H1 (cell line): ENCODE results near the gene CDCA7L. TPM values are rescaled to one million over a fixed set of nuclear protein-coding genes. Genes with fewer than 3 reads are reported as not detected.

Source experiments
- CTCF ChIA-PET: fragments of 300-600 bp; sonication (Branson Sonifier 250); formaldehyde crosslinking; loops from one replicate; lab custom pipeline; 2021; ENCODE audit not compliant: partially characterized antibody; lab: Charles Lee
- POLR2A ChIA-PET: fragments of 300-600 bp; sonication (Branson Sonifier 250); formaldehyde crosslinking; loops from one replicate; lab custom pipeline; 2021; ENCODE audit warnings: inconsistent platforms; ENCODE audit not compliant: partially characterized antibody; lab: Charles Lee
- DNase-seq, 2 experiments: peaks; one replicate each; pipeline versions ENCODE4 v3.0.0 to v3.0.0-alpha.2; 2010 to 2022; ENCODE audit warnings: low spot score in 2 of 2, low read depth in 1 of 2, mixed read lengths in 1 of 2
- FAIRE-seq: peaks from 2 replicates; lab custom pipeline; 2011; peaks lifted over from hg19 to GRCh38; lab: Jason Lieb, UNC
- H2AFZ ChIP-seq: 2 replicates; pipeline ENCODE4 v1.8.1; 2012; ENCODE audit warnings: low read length, inconsistent platforms
- H2AK5ac ChIP-seq: 2 replicates; pipeline ENCODE4 v1.6.1; 2013; ENCODE audit warnings: low read depth, low read length
- H2BK120ac ChIP-seq: replicated peaks from 2 replicates; pipeline ENCODE3; 2013; ENCODE audit warnings: low read depth, low read length, inconsistent platforms
- H2BK12ac ChIP-seq: 2 replicates; pipeline ENCODE4 v1.6.1; 2013; ENCODE audit warnings: low read depth, low read length
- H2BK15ac ChIP-seq: 2 replicates; pipeline ENCODE4 v1.6.1; 2013; ENCODE audit warnings: low read length
- H2BK20ac ChIP-seq: 2 replicates; pipeline ENCODE4 v1.6.1; 2013; ENCODE audit warnings: low read length
- H2BK5ac ChIP-seq: 2 replicates; pipeline ENCODE4 v1.6.1; 2013; ENCODE audit warnings: low read depth, low read length
- H3K14ac ChIP-seq: 2 replicates; pipeline ENCODE4 v1.6.1; 2013; ENCODE audit warnings: inconsistent platforms; ENCODE audit not compliant: insufficient read length
- H3K18ac ChIP-seq: 2 replicates; pipeline ENCODE4 v1.6.1; 2013; ENCODE audit warnings: low read length; ENCODE audit errors: extremely low read depth
- H3K23ac ChIP-seq: 2 replicates; pipeline ENCODE4 v1.6.1; 2013; ENCODE audit warnings: inconsistent platforms; ENCODE audit not compliant: insufficient read length
- H3K23me2 ChIP-seq: 2 replicates; pipeline ENCODE4 v1.6.1; 2013; ENCODE audit warnings: low read depth, low read length
- H3K27ac ChIP-seq: 2 replicates; pipeline ENCODE4 v1.6.1; 2011; ENCODE audit warnings: low read depth, low read length, inconsistent platforms
- H3K27me3 ChIP-seq, 4 experiments: replicated peaks in 1 of 4; 1 replicate in 1 of 4; 2 replicates in 3 of 4; pipeline versions ENCODE4 v1.6.1 to v1.8.1; 2011 to 2013; ENCODE audit warnings: low read length in 3 of 4, mild to moderate bottlenecking in 3 of 4, inconsistent platforms in 2 of 4, mixed read lengths in 2 of 4, moderate library complexity in 1 of 4; ENCODE audit not compliant: control insufficient read depth in 3 of 4, insufficient read depth in 3 of 4; ENCODE audit errors: extremely low read depth in 1 of 4
- H3K36me3 ChIP-seq, 4 experiments: 2 replicates each; pipeline versions ENCODE4 v1.6.1 to v1.8.1; 2011 to 2013; ENCODE audit warnings: mild to moderate bottlenecking in 4 of 4, low read length in 3 of 4, moderate library complexity in 2 of 4, control low read depth in 1 of 4, inconsistent platforms in 1 of 4; ENCODE audit not compliant: insufficient read depth in 4 of 4, control insufficient read depth in 2 of 4
- H3K4ac ChIP-seq: replicated peaks from 2 replicates; pipeline ENCODE3; 2013; ENCODE audit warnings: low read length, low read depth, mixed read lengths, inconsistent platforms; ENCODE audit not compliant: insufficient read length
- H3K4me1 ChIP-seq, 4 experiments: replicated peaks in 1 of 4; 1 replicate in 1 of 4; 2 replicates in 3 of 4; pipeline versions ENCODE4 v1.6.1 to v1.8.1; 2011 to 2013; ENCODE audit warnings: low read length in 3 of 4, inconsistent platforms in 2 of 4, mixed read lengths in 1 of 4; ENCODE audit not compliant: insufficient read depth in 4 of 4, control insufficient read depth in 3 of 4
- H3K4me2 ChIP-seq, 2 experiments: 2 replicates each; pipeline versions ENCODE4 v1.6.1 to v1.8.1; 2011 to 2013; ENCODE audit warnings: low read depth in 2 of 2, low read length in 2 of 2, control low read depth in 1 of 2, inconsistent platforms in 1 of 2, mild to moderate bottlenecking in 1 of 2; ENCODE audit not compliant: insufficient read depth in 1 of 2
- H3K4me3 ChIP-seq, 4 experiments: fragments of 200-600, 300-600 bp in 1 of 4; sonication (generic), shearing (Covaris generic), sonication (Bioruptor Twin) in 1 of 4; 2 replicates each; pipeline versions ENCODE4 v1.5.1 to v1.8.1; 2011 to 2016; ENCODE audit warnings: low read length in 4 of 4, low read depth in 3 of 4, control low read depth in 2 of 4, inconsistent platforms in 2 of 4, mild to moderate bottlenecking in 2 of 4, mixed read lengths in 1 of 4, moderate library complexity in 1 of 4; ENCODE audit not compliant: insufficient read depth in 2 of 4; ENCODE audit errors: extremely low read depth in 1 of 4
- H3K56ac ChIP-seq: replicated peaks from 2 replicates; pipeline ENCODE3; 2013; ENCODE audit warnings: low read depth, mild to moderate bottlenecking, mixed read lengths, low read length, inconsistent platforms; ENCODE audit not compliant: insufficient read length
- H3K79me1 ChIP-seq: 2 replicates; pipeline ENCODE4 v1.6.1; 2013; ENCODE audit warnings: low read depth, low read length, control low read depth
- H3K79me2 ChIP-seq, 2 experiments: 2 replicates each; pipeline versions ENCODE4 v1.6.1 to v1.8.1; 2012 to 2013; ENCODE audit warnings: low read length in 2 of 2, mild to moderate bottlenecking in 2 of 2, inconsistent platforms in 1 of 2; ENCODE audit not compliant: insufficient read depth in 2 of 2, control insufficient read depth in 1 of 2
- H3K9ac ChIP-seq, 4 experiments: replicated peaks in 1 of 4; 1 replicate in 1 of 4; 2 replicates in 3 of 4; pipeline versions ENCODE4 v1.6.1 to v1.8.1; 2011 to 2013; ENCODE audit warnings: low read depth in 3 of 4, low read length in 3 of 4, control low read depth in 2 of 4, mild to moderate bottlenecking in 2 of 4, moderate library complexity in 2 of 4, inconsistent platforms in 1 of 4; ENCODE audit errors: extremely low read depth in 1 of 4
- H3K9me3 ChIP-seq, 2 experiments: 2 replicates each; pipeline versions ENCODE4 v1.6.1 to v1.8.1; 2012 to 2013; ENCODE audit warnings: mild to moderate bottlenecking in 2 of 2, moderate library complexity in 2 of 2, control low read depth in 1 of 2, inconsistent platforms in 1 of 2, low read depth in 1 of 2, low read length in 1 of 2, mixed read lengths in 1 of 2; ENCODE audit not compliant: insufficient read depth in 2 of 2
- H4K20me1 ChIP-seq, 2 experiments: replicated peaks in 1 of 2; 2 replicates each; pipeline versions ENCODE3 to v1.8.1; 2011 to 2013; ENCODE audit warnings: inconsistent platforms in 2 of 2, low read length in 2 of 2, mild to moderate bottlenecking in 1 of 2; ENCODE audit not compliant: insufficient read depth in 2 of 2, control insufficient read depth in 1 of 2
- H4K5ac ChIP-seq: 2 replicates; pipeline ENCODE4 v1.6.1; 2013; ENCODE audit warnings: low read length, low read depth, mixed read lengths, inconsistent platforms; ENCODE audit not compliant: insufficient read length
- H4K8ac ChIP-seq: 2 replicates; pipeline ENCODE4 v1.8.0; 2013; ENCODE audit warnings: mild to moderate bottlenecking, moderate library complexity, low read length, inconsistent platforms; ENCODE audit not compliant: insufficient read depth; ENCODE audit errors: extremely low read depth
- H4K91ac ChIP-seq: replicated peaks from 2 replicates; pipeline ENCODE3; 2013; ENCODE audit warnings: low read length, mixed read lengths, inconsistent platforms; ENCODE audit not compliant: insufficient read length
- BACH1 ChIP-seq: IDR thresholded peaks from 2 replicates; pipeline ENCODE4 v1.6.1; 2012; ENCODE audit warnings: low read length, improper control_type of control experiment
- CREB1 ChIP-seq: IDR thresholded peaks from 2 replicates; pipeline ENCODE4 v1.6.1; 2012; ENCODE audit warnings: inconsistent platforms
- CTBP2 ChIP-seq: IDR thresholded peaks from 2 replicates; pipeline ENCODE4 v1.7.0; 2011; ENCODE audit warnings: borderline replicate concordance, mild to moderate bottlenecking, moderate library complexity, mixed read lengths, low read length; ENCODE audit not compliant: insufficient read depth, insufficient read length
- KDM1A ChIP-seq: fragments of 200-600, 300-600 bp; sonication (generic); IDR thresholded peaks from 2 replicates; pipeline ENCODE4 v1.7.1; 2016; ENCODE audit warnings: mild to moderate bottlenecking, low read length, borderline replicate concordance
- NANOG ChIP-seq: IDR thresholded peaks from 2 replicates; pipeline ENCODE4 v1.6.1; 2011; ENCODE audit warnings: low read length, low read depth, mild to moderate bottlenecking, inconsistent platforms; ENCODE audit not compliant: insufficient read depth, poor library complexity, severe bottlenecking
- POLR2AphosphoS5 ChIP-seq: IDR thresholded peaks from 2 replicates; pipeline ENCODE4 v1.6.1; 2011; ENCODE audit warnings: low read depth, low read length
- SIN3A ChIP-seq, 2 experiments: IDR thresholded peaks in 1 of 2; conservative IDR thresholded peaks in 1 of 2; 2 replicates each; pipeline ENCODE4 v1.6.1; 2011 to 2012; ENCODE audit warnings: low read length in 2 of 2, improper control_type of control experiment in 1 of 2, low read depth in 1 of 2, mild to moderate bottlenecking in 1 of 2
- SIRT6 ChIP-seq: IDR thresholded peaks from one replicate; pipeline ENCODE4 v1.7.1; 2012; ENCODE audit warnings: low read length, inconsistent platforms
- SRF ChIP-seq: IDR thresholded peaks from 2 replicates; pipeline ENCODE4 v1.6.1; 2011; ENCODE audit warnings: mild to moderate bottlenecking, low read depth, low read length, moderate library complexity
- TCF12 ChIP-seq: IDR thresholded peaks from 2 replicates; pipeline ENCODE4 v1.6.1; 2011; ENCODE audit warnings: low read depth, mild to moderate bottlenecking, low read length
- ZNF274 ChIP-seq: IDR thresholded peaks from 2 replicates; pipeline ENCODE4 v1.7.0; 2012; ENCODE audit warnings: low read length, borderline replicate concordance; ENCODE audit errors: extremely low read depth
- WGBS, 2 experiments: shearing (Covaris generic) in 1 of 2; methylation state at CpG; one replicate each; pipeline versions ENCODE4 v1.1.6 to v1.1.7; 2013 to 2015; ENCODE audit warnings: low lambda C conversion rate in 2 of 2, mixed read lengths in 2 of 2, inconsistent platforms in 1 of 2, low coverage in 1 of 2, missing lambda C conversion rate in 1 of 2; ENCODE audit not compliant: insufficient replicate concordance in 2 of 2, insufficient coverage in 1 of 2, insufficient read length in 1 of 2; ENCODE audit errors: extremely low coverage in 1 of 2, missing lambda C conversion rate in 1 of 2; 5-methylcytosine and 5-hydroxymethylcytosine counted together
- polyA plus RNA-seq, 7 experiments: library from polyadenylated mRNA; depleted of rRNA in 3 of 7; stranded (reverse) in 5 of 7; unstranded in 2 of 7; fragments of >200 nt in 5 of 7; fragments of 200-250 nt in 2 of 7; gene quantifications; 1 replicate in 5 of 7; 2 replicates in 1 of 7; 4 replicates in 1 of 7; pipeline versions ENCODE4 v1.2.1 to v1.2.3, GENCODE V29; 2011 to 2013; ENCODE audit warnings: missing spikeins in 2 of 7, mixed read lengths in 2 of 7
- total RNA-seq: library from RNA; stranded (reverse); fragmentation: NEBNext Ultra II Directional; extraction: Animal tissue kit (Norgen Biotek cat#: 25700); gene quantifications from 2 replicates; pipeline ENCODE4 v1.2.1, GENCODE V29; 2021
- TF ChIP-seq, protein P1 (sequence below): IDR thresholded peaks from 2 replicates; pipeline ENCODE4 v1.6.1; 2012; ENCODE audit warnings: inconsistent platforms

The CDCA7L gene
- total and polyA plus RNA-seq, 2 of the 8 experiments (the other 6 are each of a cell fraction or from before 2014, with no cell fraction given) = 93.8 to 168 TPM

DNA sequence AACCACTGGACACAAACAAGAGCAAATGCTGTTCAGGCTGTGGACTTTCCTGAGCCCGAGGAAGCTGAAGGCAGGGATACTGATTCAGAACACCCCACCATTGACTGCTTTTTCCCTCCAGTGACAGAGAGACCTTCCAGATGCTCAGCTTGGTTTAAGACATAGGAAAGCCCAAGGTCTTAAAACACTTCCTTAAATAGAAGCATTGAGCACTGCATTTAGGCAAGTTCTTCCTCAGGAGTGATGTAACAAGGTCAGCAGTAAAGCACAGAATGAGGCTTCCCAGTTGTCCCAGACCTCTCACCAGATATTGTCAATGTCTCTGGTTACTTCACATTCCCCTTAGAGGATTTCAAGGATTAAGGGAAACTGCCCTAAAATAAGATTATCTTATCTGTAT, 19.6 kb upstream of the CDCA7L start:
- Histone ChIP-seq H3K14ac (no peak overlapping the region), H2BK5ac (no peak overlapping the region), H4K20me1 (no peaks in the 10 kb centered on the region), H3K56ac (no peak overlapping the region), H3K79me1 (no peaks in the 10 kb centered on the region), H3K4me3 (no peak overlapping the region), H2BK20ac (no peak overlapping the region), H2AFZ (no peak overlapping the region), H2AK5ac (no peak overlapping the region), H3K4me1 (no peaks in the 10 kb centered on the region), H4K8ac (no peak overlapping the region), H2BK12ac (no peak overlapping the region), H3K9me3 (no peaks in the 10 kb centered on the region), H3K4me2 (no peak overlapping the region), H3K27ac (no peak overlapping the region), H3K18ac (no peak overlapping the region), H4K91ac (no peak overlapping the region), H2BK120ac (no peak overlapping the region), H3K36me3 (no peaks in the 10 kb centered on the region), H2BK15ac (no peak overlapping the region), H3K23ac (no peak overlapping the region), H3K79me2 (no peaks in the 10 kb centered on the region), H3K9ac (no peak overlapping the region), H3K23me2 (no peaks in the 10 kb centered on the region), H3K27me3 (no peaks in the 10 kb centered on the region), H3K4ac (no peak overlapping the region), H4K5ac (no peak overlapping the region)
- 89% methylated on average over 1 of the region's 1 CpG; no CpG with 5 or more reads in 1 of the 2 experiments for WGBS, 2 experiments
- ChIA-PET POLR2A (interaction anchor here (1.2 to 4.2 kb wide), 2 partner anchors 20 to 397 kb away, joined by 3 to 14 read pairs; partner anchors contain the start of gene CDCA7L), CTCF (interaction anchor here (1.0 to 1.2 kb wide), 2 partner anchors 37 to 109 kb away, joined by 3 read pairs; no protein-coding TSS in a partner anchor)
- DNase-seq = no peak
- TF ChIP-seq, protein P1, sequence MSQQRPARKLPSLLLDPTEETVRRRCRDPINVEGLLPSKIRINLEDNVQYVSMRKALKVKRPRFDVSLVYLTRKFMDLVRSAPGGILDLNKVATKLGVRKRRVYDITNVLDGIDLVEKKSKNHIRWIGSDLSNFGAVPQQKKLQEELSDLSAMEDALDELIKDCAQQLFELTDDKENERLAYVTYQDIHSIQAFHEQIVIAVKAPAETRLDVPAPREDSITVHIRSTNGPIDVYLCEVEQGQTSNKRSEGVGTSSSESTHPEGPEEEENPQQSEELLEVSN = no peak
- TF ChIP-seq SIN3A (conservative IDR thresholded peaks at IDR 0.05 in 1 of 2, IDR thresholded peaks at IDR 0.05 in 1 of 2; ENCODE audit: low read depth in 1 of 2, low read length in 2 of 2) = no peak
- TF ChIP-seq NANOG = no peak
- TF ChIP-seq TCF12 = no peak
- TF ChIP-seq ZNF274 = no peak
- TF ChIP-seq SIRT6 = no peak
- TF ChIP-seq KDM1A = no peak
- TF ChIP-seq CTBP2 = no peak
- no peak for TF ChIP-seq POLR2AphosphoS5
- no peak for TF ChIP-seq CREB1
- no peak for TF ChIP-seq BACH1
- no peak for TF ChIP-seq SRF
- FAIRE-seq = no peak
